Loucy (cell line): ENCODE measurements around the gene GOT1.

Source experiments
- H2AFZ ChIP-seq: fragments of 200-600 bp; sonication (generic); 2 replicates; pipeline ENCODE4 v1.6.0; 2016; ENCODE audit warnings: antibody characterized with exemption, mild to moderate bottlenecking, low read length, moderate library complexity
- H3F3A ChIP-seq: fragments of 200-600 bp; 2 replicates; pipeline ENCODE4 v1.6.0; 2016; ENCODE audit warnings: antibody characterized with exemption, low read depth, mild to moderate bottlenecking
- H3K27me3 ChIP-seq: fragments of 200-600 bp; sonication (generic); 2 replicates; pipeline ENCODE4 v1.6.1; 2014; ENCODE audit warnings: low read length, mild to moderate bottlenecking; ENCODE audit not compliant: insufficient read depth, poor library complexity, severe bottlenecking
- H3K36me3 ChIP-seq: fragments of 200-600 bp; sonication (generic); 2 replicates; pipeline ENCODE4 v1.6.1; 2016; ENCODE audit warnings: low read length; ENCODE audit not compliant: insufficient read depth
- H3K4me1 ChIP-seq: fragments of 200-600 bp; sonication (generic); 2 replicates; pipeline ENCODE4 v1.5.1; 2014; ENCODE audit warnings: low read length, mild to moderate bottlenecking; ENCODE audit not compliant: insufficient read depth, poor library complexity, severe bottlenecking
- H3K4me2 ChIP-seq: fragments of 200-600 bp; sonication (generic); 2 replicates; pipeline ENCODE4 v1.6.0; 2014; ENCODE audit warnings: antibody characterized with exemption, low read length, low read depth, mild to moderate bottlenecking; ENCODE audit not compliant: poor library complexity, severe bottlenecking
- H3K4me3 ChIP-seq: fragments of 200-600 bp; sonication (generic); 2 replicates; pipeline ENCODE4 v1.5.1; 2014; ENCODE audit warnings: low read length, mild to moderate bottlenecking, mixed read lengths; ENCODE audit not compliant: poor library complexity, severe bottlenecking
- H3K79me2 ChIP-seq: fragments of 200-600 bp; sonication (generic); 2 replicates; pipeline ENCODE4 v1.6.1; 2014; ENCODE audit warnings: low read length; ENCODE audit not compliant: insufficient read depth
- H3K9ac ChIP-seq: fragments of 200-600 bp; sonication (generic); 2 replicates; pipeline ENCODE4 v1.6.0; 2014; ENCODE audit warnings: mild to moderate bottlenecking, low read depth, low read length, moderate library complexity; ENCODE audit not compliant: poor library complexity, severe bottlenecking
- H3K9me2 ChIP-seq: fragments of 200-600 bp; sonication (generic); replicated peaks from 2 replicates; pipeline ENCODE4 v1.6.1; 2016; ENCODE audit warnings: low read depth, low read length, mixed read lengths
- H3K9me3 ChIP-seq: fragments of 200-600 bp; sonication (generic); 2 replicates; pipeline ENCODE4 v1.6.1; 2014; ENCODE audit warnings: mild to moderate bottlenecking, antibody characterized with exemption, low read length, low read depth; ENCODE audit not compliant: insufficient read depth
- H4K20me1 ChIP-seq: fragments of 200-600 bp; sonication (generic); 2 replicates; pipeline ENCODE4 v1.6.0; 2014; ENCODE audit warnings: antibody characterized with exemption, low read length, mild to moderate bottlenecking; ENCODE audit not compliant: insufficient read depth, poor library complexity, severe bottlenecking
- EZH2phosphoT487 ChIP-seq: fragments of 200-600 bp; IDR thresholded peaks from 2 replicates; pipeline ENCODE4 v1.6.1; 2018; ENCODE audit warnings: antibody characterized with exemption, mild to moderate bottlenecking, moderate library complexity, borderline replicate concordance
- TF ChIP-seq, protein P1 (sequence below): fragments of 200-600 bp; sonication (generic); conservative IDR thresholded peaks from 2 replicates; pipeline ENCODE4 v1.5.1; 2014; ENCODE audit warnings: mild to moderate bottlenecking, antibody characterized with exemption, low read length

The GOT1 gene

DNA sequence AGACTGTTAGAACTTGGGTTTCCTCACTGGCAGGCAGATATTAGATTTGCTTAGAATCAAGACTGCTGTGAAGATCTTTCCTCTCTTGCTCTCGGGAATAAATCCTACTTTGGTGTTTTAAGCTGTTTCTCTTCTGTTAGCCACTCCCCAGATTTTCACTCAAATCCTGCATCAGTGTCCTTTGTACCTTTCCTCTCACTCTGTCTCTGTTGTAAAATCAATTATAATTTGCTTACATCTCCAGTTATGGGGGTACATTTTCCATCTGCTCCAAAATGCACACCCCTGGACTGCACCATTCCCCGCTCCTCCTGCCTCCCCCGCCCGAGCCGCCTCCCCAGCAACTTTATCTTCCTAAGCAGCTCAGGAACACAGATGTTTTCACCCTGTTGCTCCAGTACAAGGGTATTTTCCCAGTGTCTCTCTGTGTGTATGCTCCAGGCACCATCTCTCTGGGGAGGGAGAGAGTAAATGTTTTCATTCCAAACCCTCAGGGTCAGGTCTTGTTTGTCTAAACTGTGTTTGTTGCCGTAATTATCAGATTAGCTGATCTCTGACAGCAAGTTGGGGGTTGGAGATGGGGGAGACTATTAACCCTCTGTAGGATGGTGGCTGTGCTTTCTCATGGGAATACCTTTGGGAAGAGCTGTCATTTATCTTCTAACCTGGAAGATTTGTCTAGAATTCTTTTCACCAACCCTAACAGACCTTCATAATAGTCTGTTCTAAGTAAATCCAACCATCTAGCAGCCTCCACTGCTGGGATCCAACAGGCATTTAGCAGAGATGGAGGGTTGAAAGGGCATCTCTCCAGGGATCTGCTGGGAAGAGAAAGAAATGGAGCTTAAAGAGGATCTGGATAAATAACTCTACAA is 20.4 kb upstream of the GOT1 start:
- TF ChIP-seq, protein P1, sequence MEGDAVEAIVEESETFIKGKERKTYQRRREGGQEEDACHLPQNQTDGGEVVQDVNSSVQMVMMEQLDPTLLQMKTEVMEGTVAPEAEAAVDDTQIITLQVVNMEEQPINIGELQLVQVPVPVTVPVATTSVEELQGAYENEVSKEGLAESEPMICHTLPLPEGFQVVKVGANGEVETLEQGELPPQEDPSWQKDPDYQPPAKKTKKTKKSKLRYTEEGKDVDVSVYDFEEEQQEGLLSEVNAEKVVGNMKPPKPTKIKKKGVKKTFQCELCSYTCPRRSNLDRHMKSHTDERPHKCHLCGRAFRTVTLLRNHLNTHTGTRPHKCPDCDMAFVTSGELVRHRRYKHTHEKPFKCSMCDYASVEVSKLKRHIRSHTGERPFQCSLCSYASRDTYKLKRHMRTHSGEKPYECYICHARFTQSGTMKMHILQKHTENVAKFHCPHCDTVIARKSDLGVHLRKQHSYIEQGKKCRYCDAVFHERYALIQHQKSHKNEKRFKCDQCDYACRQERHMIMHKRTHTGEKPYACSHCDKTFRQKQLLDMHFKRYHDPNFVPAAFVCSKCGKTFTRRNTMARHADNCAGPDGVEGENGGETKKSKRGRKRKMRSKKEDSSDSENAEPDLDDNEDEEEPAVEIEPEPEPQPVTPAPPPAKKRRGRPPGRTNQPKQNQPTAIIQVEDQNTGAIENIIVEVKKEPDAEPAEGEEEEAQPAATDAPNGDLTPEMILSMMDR: no peak
- no peak for TF ChIP-seq EZH2phosphoT487
- Histone ChIP-seq H3K79me2 (no peaks in the 10 kb centered on the region), H3K9me3 (no peaks in the 10 kb centered on the region), H3K36me3 (no peaks in the 10 kb centered on the region), H3K9ac (no peak overlapping the region), H3F3A (no peaks in the 10 kb centered on the region), H3K4me1 (no peaks in the 10 kb centered on the region), H3K27me3 (no peaks in the 10 kb centered on the region), H3K4me3 (no peak overlapping the region), H2AFZ (no peak overlapping the region), H3K9me2 (no peaks in the 10 kb centered on the region), H3K4me2 (no peak overlapping the region), H4K20me1 (no peaks in the 10 kb centered on the region)

DNA sequence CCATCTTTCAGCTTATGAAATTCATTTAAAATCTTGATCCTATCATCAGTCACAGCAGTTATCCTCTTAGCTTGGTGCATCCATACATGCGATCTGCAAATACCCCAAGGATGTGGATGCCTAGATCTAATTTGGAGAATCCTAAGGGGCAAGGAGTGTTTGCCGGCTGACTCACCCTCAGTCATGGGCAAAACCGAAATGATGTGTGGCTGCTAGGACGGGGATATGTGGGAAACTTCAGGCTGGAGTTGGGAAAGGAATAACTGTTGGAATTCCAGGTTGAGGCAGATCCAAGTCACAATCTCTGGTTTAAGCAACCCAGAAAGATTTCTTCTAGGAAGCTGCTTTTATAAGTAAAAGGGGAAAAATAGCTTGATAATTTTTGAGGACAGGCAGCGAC is 19.7 kb upstream of the GOT1 start:
- Histone ChIP-seq H3K4me1 (no peaks in the 10 kb centered on the region), H3K9me3 (no peaks in the 10 kb centered on the region), H3K9me2 (no peaks in the 10 kb centered on the region), H3K36me3 (no peaks in the 10 kb centered on the region), H3K27me3 (no peaks in the 10 kb centered on the region), H3K9ac (no peak overlapping the region), H3K4me2 (no peak overlapping the region), H4K20me1 (no peaks in the 10 kb centered on the region), H3K79me2 (no peaks in the 10 kb centered on the region), H2AFZ (no peak overlapping the region), H3F3A (no peaks in the 10 kb centered on the region), H3K4me3 (no peak overlapping the region)
- no peak for TF ChIP-seq EZH2phosphoT487
- TF ChIP-seq, protein P1: no peak

DNA sequence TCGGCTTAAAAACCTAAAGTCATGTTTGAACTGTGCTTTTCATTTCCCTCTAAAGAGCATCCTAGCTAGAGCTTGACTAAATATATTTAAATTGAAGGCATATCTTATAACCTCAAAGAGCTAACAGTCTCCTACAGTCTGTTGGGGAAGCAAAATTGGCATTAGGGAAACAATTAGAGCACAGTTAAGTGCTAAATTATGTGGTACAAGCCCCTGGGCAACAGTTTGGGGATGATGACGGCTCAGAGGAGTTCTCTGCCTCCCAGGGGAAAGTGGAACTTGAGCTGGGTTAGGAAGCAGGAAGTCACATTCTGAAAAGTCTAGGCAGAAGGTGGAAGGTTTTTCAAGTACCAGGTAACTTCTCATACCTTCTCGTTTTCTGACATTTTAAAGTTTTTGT is 18.6 kb upstream of the GOT1 start:
- Histone ChIP-seq H3K9me3 (no peaks in the 10 kb centered on the region), H3K4me1 (no peaks in the 10 kb centered on the region), H3F3A (no peaks in the 10 kb centered on the region), H3K9me2 (no peaks in the 10 kb centered on the region), H3K79me2 (no peaks in the 10 kb centered on the region), H4K20me1 (no peaks in the 10 kb centered on the region), H3K4me2 (no peak overlapping the region), H3K36me3 (no peaks in the 10 kb centered on the region), H3K9ac (no peak overlapping the region), H2AFZ (no peak overlapping the region), H3K27me3 (no peaks in the 10 kb centered on the region), H3K4me3 (no peak overlapping the region)
- TF ChIP-seq, protein P1: no peak
- TF ChIP-seq EZH2phosphoT487: no peak
